GM12878 (cell line): ENCODE results near the gene HSF4.

ENCODE experiments used
- CHD2 ChIP-seq: IDR thresholded peaks from 2 replicates; pipeline ENCODE4 v1.6.1; 2011; ENCODE audit warnings: low read depth, low read length, improper control_type of control experiment, borderline replicate concordance
- CTCF ChIP-seq, 3 experiments: IDR thresholded peaks in 2 of 3; conservative IDR thresholded peaks in 1 of 3; 2 replicates each; pipeline ENCODE4 v1.5.1; 2011; ENCODE audit warnings: low read depth in 3 of 3, low read length in 3 of 3, mild to moderate bottlenecking in 3 of 3, control low read depth in 2 of 3, moderate library complexity in 2 of 3, inconsistent platforms in 1 of 3, mixed read lengths in 1 of 3; ENCODE audit not compliant: control insufficient read depth in 2 of 3, insufficient read depth in 1 of 3; ENCODE audit errors: extremely low read depth in 1 of 3
- MYC ChIP-seq: IDR thresholded peaks from 2 replicates; pipeline ENCODE4 v1.6.1; 2011; ENCODE audit warnings: mild to moderate bottlenecking, low read length, moderate library complexity, inconsistent platforms; ENCODE audit not compliant: insufficient read depth, insufficient replicate concordance, insufficient read length, severe bottlenecking
- NFYB ChIP-seq: IDR thresholded peaks from 2 replicates; pipeline ENCODE4 v1.6.1; 2011; ENCODE audit warnings: low read depth, mild to moderate bottlenecking, low read length, improper control_type of control experiment, moderate library complexity; ENCODE audit not compliant: insufficient read depth
- POLR2AphosphoS2 ChIP-seq: IDR thresholded peaks from 2 replicates; pipeline ENCODE4 v1.6.1; 2011; ENCODE audit warnings: low read depth, mild to moderate bottlenecking, low read length, improper control_type of control experiment, moderate library complexity
- TAF1 ChIP-seq: IDR thresholded peaks from 2 replicates; pipeline ENCODE4 v1.6.1; 2011; ENCODE audit warnings: mild to moderate bottlenecking, low read depth, low read length, borderline replicate concordance

GRCh38 chr16:67154578-67155294, 9.8 kb upstream of the HSF4 start:
- no peak for TF ChIP-seq CTCF (IDR thresholded peaks at IDR 0.05 in 2 of 3, conservative IDR thresholded peaks at IDR 0.05 in 1 of 3; ENCODE audit: control insufficient read depth in 2 of 3, extremely low read depth in 1 of 3, insufficient read depth in 1 of 3, low read depth in 3 of 3, low read length in 3 of 3)
- no peak for TF ChIP-seq MYC
- TF ChIP-seq NFYB: no peak
- no peak for TF ChIP-seq TAF1
- no peak for TF ChIP-seq POLR2AphosphoS2
- no peak for TF ChIP-seq CHD2
